Measurements from ENCODE around the gene ACTR1B.
"Not testable (repeated sequence)": the region's sequence is repeated elsewhere in the genome, so short reads cannot be mapped to it uniquely, and the experiment has no call there.

The ACTR1B gene

DNA sequence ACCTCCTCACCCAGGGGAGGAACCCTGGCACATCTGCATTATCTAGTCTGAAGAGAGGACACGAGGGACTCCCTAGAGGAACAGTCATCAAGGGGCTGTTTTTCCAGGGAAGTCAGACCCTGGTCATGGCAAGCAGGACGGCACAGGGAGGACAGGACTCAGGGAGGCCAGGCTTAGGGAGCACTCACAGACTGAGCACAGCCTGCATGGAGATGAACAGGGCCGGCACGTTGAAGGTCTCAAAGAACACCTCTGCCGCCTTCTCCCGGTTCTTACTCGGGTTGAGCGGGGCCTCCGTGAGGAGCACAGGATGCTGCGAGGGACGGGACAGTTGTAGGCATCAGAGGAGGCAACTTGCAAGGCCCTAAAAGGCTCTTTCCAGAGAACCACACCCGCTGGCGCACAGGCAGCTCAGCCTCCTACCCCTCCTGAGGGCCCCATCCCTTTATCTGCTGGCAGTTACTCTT is 5.1 kb downstream of the ACTR1B start:
- no peak for DNase-seq

- DNase-seq, result no peak
Measured at GRCh38 chr2:97657986-97658690, 5.7 kb downstream of the ACTR1B start.

DNA sequence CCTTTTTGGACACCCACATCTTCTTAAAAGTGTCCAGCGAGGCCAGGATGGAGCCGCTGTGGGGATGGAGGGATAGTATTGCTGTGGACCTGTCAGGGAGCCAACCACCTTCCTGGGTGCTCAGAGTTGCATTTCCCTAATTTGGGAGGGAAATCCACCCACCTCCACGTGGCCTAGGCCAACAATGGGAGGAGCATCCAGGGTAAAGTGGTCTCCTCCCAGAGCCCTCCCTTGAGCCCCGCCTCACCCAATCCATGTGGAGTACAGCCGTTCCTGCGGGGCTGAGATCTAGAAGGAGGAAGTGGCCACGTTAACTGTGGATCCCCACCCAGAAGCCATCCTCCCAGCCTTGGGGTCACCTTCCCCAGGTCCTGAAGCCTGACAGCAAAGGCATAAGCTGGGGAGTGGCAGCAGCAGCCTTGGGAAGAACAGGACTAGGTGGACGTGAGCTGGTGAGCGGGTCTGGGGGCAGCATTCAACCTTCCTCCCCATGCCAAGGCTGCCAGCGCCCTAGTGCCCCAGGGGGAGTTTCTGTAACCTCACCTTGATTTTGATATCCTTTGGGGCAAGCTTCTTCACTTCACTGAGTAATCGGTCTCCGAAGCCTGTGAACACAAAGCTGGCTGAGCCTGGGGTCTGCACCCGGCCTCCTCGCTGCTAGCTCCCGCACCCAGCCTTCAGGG is 6.8 kb downstream of the ACTR1B start:
- no peak for DNase-seq

- no peak for DNase-seq
Measured at GRCh38 chr2:97656129-97656755, 7.6 kb downstream of the ACTR1B start.

DNA sequence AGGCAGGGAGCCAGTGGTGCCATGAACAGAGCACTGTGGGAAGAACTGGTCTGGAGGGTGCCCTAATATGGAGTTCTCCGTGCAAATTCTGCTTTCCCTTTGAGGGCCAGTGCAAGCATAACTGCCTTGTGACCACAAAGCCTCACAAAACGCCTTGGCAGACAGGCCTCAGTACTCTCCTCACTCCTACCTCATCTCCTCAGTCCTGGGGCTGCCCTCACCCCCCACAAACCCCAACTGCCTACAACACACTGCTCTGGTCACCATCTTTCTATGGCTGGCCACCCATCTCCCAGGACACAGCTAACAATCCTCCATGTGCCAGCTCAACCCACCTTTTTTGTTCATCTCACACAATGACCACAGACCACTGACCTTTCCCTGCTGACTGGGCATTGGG is 9.1 kb downstream of the ACTR1B start:
- no peak for DNase-seq

GRCh38 chr2:97654309-97654708 is 9.5 kb downstream of the ACTR1B start:
- no peak for DNase-seq

DNA sequence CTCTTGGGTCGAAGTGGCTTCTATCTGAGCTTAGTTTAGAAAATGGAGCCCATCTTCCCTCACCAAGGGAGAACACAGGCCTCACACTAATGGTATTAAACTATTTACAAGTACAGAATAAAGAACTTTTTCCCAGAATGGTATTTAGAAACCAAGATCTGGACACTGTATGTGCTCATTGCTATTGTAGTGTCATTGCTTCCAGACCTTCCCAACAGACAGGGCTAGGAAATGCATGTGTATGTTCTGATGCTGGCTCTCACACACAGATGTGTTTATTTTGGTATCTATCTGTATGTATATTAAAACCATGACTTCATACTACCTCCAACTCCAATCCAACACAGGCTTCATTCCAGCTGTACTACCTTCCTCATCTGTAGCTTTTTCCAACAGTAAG is 10.0 kb downstream of the ACTR1B start:
- DNase-seq, result no peak

DNA sequence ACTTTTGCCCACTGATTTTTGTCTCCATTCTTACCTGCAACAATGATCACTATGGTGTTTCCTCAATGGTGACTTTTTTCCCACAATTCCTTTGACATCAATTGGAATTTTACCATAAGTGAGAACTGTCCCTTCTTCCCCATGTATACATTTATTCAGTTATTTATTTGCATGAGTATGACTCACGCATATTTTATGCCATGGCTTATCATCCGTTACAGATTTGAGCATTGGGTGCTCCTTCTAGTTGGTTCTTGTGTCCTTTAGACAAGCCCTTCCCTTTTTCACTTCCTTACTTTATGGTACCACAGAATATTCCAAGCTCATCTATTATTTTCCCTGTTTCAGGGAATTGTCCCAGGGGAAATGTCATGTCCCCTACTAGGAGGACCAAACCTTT is 10.4 kb downstream of the ACTR1B start:
- no peak for DNase-seq

- no peak for DNase-seq
Measured at GRCh38 chr2:97651114-97651513, 12.7 kb downstream of the ACTR1B start.

DNA sequence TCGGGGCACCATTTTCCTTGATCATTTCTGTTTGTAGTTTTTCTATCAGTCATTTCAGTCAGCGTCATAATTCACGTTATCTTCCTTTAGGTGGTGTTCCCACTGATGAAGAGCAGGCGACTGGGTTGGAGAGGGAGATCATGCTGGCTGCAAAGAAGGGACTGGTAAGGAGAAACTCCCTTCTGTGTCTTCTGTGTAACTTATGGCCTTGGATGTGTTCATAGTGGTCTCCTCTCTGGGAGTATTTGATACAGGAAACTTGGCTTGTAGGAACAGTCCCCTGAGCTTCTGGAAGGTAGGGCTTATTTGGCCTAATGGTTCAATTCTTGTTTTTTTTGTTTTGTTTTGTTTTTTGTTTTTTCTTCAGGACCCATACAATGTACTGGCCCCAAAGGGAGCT is 16.9 kb downstream of the ACTR1B start:
- no peak for DNase-seq

DNA sequence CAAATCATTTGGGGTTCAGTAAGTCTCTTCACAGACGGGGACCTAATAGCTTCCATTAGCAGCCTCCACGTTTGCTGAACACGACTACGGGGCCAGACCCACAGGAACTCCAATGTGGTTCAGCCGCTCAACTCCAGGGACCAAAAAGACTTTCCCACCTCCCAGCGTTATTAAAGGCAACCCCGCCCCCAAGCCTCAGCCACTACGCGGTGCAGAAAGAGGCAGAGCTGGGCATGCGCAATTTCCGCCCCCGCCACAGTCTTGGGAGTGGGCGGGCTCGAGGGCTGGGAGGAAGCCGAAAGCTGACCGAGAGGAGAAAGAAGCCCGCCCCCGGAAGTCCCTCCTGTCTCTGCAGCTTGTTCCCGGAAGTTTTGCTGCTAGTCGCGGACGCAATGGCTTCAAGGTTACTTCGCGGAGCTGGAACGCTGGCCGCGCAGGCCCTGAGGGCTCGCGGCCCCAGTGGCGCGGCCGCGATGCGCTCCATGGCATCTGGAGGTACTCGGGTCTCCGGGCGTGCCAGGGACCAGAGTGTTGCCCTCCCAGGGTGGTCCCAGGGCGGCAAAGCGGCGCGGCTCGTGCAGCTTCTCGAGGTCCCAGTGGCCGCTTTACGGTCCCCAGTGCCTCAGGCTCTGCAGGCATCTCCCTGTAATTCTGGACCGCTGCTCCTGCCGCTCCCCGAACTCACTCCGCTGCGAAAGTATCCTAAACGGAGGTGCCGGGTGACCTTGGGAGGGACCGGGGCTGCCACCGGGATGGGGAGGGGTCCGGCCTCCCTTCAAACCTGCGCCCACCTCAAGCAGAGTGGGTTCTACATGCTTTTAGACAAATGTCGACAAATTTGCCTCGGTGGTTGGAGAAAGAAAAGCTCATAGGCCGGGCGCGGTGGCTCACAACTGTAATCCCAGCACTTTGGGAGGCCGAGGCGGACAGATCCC is 17.9 kb downstream of the ACTR1B start, which contains the start of gene COX5B:
COX5B (plus strand) TSS at position 368 of the 935 bp plus-strand sequence; CDS start at position 393, 25 bp downstream.
- DNase-seq, result peak; percentile 86

- peak; percentile 13 for DNase-seq
Measured at GRCh38 chr2:97645112-97645694, 18.6 kb downstream of the ACTR1B start.

GRCh38 chr2:97644023-97644717 is 19.7 kb downstream of the ACTR1B start:
- DNase-seq, result no peak

DNA sequence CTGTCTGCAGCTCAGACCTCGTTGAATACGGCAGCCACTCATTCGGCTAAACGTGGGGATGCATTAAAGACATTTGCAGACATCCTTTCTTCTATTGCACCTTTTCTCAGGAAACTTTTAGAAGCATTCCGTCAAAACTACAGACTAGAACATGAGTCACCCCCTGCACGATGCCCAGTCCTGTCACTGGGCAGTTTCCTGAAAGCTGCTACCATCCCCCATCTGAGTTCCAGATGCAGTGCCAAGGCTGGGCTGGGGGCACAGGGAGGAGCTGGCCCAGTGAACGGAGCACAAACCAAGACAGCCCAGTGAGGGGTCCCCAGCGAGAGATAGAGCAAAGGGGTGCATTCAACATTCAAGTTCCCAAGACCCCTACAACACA is 37.8 kb downstream of the ACTR1B start:
- DNase-seq, result not testable (repeated sequence)

DNA sequence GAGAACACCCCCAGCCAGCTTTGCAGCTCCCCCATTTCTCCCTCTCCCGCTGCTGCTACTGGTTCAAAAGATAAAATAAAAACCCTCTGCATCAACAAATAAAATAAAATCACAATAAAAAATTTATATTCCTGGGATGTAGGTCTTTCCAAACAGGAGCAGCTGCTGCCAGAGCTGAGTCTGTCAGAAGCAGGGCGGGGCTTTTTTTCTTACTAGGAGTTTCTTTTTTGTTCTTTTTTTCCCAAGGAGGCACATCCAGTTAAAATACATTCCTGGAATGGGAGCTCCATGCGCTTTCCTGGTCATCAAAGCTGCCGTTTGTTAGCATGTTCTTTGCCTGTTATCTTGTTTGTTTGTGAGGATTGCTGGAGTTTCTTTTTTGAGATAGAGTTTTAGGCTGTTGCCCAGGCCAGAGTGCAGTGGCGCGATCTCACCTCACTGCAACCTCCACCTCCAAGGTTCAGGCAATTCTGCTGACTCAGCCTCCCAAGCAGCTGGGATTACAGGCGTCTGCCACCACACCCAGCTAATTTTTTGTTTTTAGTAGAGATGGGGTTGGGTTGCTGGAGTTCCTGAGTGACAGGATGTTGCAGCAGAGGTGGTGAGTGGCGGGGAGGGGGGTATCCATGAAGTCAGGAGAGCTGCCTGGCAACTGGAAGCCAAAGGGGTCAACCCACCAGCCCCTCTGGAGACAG is 38.3 kb downstream of the ACTR1B start:
- not testable (repeated sequence) for DNase-seq

- DNase-seq, result not testable (repeated sequence)
Measured at GRCh38 chr2:97622976-97623375, 40.9 kb downstream of the ACTR1B start.

GRCh38 chr2:97620492-97620891 is 43.4 kb downstream of the ACTR1B start:
- not testable (repeated sequence) for DNase-seq

GRCh38 chr2:97618939-97619827 is 44.7 kb downstream of the ACTR1B start:
- not testable (repeated sequence) for DNase-seq

DNA sequence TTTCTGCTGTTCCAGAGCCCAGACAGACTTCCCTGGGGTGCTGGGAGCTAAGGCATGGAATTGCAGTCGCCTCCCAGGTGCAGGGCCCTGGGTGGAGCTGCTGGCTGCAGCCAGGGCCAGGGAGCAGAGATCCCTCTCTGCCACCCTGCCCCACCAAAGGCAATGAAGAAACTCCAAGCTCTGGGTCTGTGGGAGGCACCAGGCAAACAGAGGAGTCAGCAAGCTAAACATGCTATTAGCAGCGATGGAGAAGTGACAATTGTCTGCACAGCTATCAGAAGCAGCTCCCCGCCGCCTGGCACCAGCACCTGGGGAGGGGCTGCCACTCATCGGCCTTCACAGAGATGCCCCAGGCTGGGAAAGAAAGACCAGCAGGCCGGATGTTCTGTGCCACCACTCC is 45.9 kb downstream of the ACTR1B start:
- no peak for DNase-seq

- not testable (repeated sequence) for DNase-seq
Measured at GRCh38 chr2:97615746-97616145, 48.1 kb downstream of the ACTR1B start.
